ENCODE results near the gene KIAA0753. TPM values are rescaled to one million over a fixed set of nuclear protein-coding genes. Genes with fewer than 3 reads are reported as not detected.

The KIAA0753 gene
- total and polyA plus RNA-seq, 9 of the 15 experiments (the other 6 are each of a cell fraction or from before 2014, with no cell fraction given) = 2.0 to 9.0 (median 6.9) TPM

- Histone ChIP-seq H3K4me1 (replicated peaks in 1 of 2; ENCODE audit: control insufficient read depth in 2 of 2, insufficient read depth in 2 of 2, low read length in 2 of 2) (no peaks in the 10 kb centered on the region; a peak in 1 of 5 replicates), H3K9me1 (ENCODE audit: control insufficient read depth, insufficient read depth, low read length) (no peaks in the 10 kb centered on the region), H3K4me3 (no peak overlapping the region), H3K9me3 (replicated peaks; ENCODE audit: control insufficient read depth, insufficient read depth, low read depth, low read length) (no peaks in the 10 kb centered on the region), H3K27me3 (ENCODE audit: control insufficient read depth in 2 of 2, insufficient read depth in 2 of 2, low read length in 2 of 2) (peaks cover 0 to 38% of the 10 kb centered on the region in 2 experiments; a peak in 1 of 5 replicates), H3K36me3 (ENCODE audit: control insufficient read depth, insufficient read depth, low read length) (no peaks in the 10 kb centered on the region), H2AFZ (ENCODE audit: low read depth, low read length) (no peak overlapping the region), H3K4me2 (ENCODE audit: insufficient read depth, low read length) (no peak overlapping the region), H4K20me1 (replicated peaks; ENCODE audit: control insufficient read depth, insufficient read depth, low read length) (no peaks in the 10 kb centered on the region), H3K27ac (ENCODE audit: extremely low read depth, low read depth, low read length) (no peak overlapping the region), H3K9ac (ENCODE audit: insufficient read depth in 1 of 2, low read depth in 2 of 2, low read length in 2 of 2) (no peak overlapping the region), H3K79me2 (ENCODE audit: control insufficient read depth, insufficient read depth, low read length) (no peaks in the 10 kb centered on the region)
- intact Hi-C loops (cut with micrococcal nuclease) = no loop called here
- no peak; the same call in 2 of the 3 replicates for ATAC-seq
- no TSS peak for BruUV-seq (replicated peaks)
- DNase-seq (ENCODE audit: extremely low read depth in 1 of 4, low spot score in 3 of 4) = no peak
- WGBS (ENCODE audit: insufficient coverage, low coverage, missing lambda C conversion rate) = 4% methylated on average over 7 of the region's 11 CpGs
- no peak for FAIRE-seq
- ChIA-PET CTCF (ENCODE audit: low intra/inter-chr PET ratio) (no interaction called here), POLR2A (interaction anchor here (0.6 kb wide), 1 partner anchor 12 kb away, joined by 3 read pairs; no protein-coding TSS in a partner anchor)
- in situ Hi-C loops (cut with MboI) = no loop called here
- TF ChIP-seq EZH2 (IDR thresholded peaks at IDR 0.05; ENCODE audit: borderline replicate concordance, low read depth, low read length) (no peak), RBM39 (optimal IDR thresholded peaks at IDR 0.05; ENCODE audit: low read depth, low read length) (no peak), NR2C1 (IDR thresholded peaks at IDR 0.05) (no peak), NR2C1 (tag; IDR thresholded peaks at IDR 0.05) (no peak), ELF2 (CRISPR knock-in tag; IDR thresholded peaks at IDR 0.05) (no peak), ZNF785 (CRISPR knock-in tag; IDR thresholded peaks at IDR 0.05) (no peak), RBM34 (IDR thresholded peaks at IDR 0.05; ENCODE audit: borderline replicate concordance, insufficient read depth, low read length) (no peak), CTCF (IDR thresholded peaks at IDR 0.05 in 2 of 3, conservative IDR thresholded peaks at IDR 0.05 in 1 of 3; ENCODE audit: insufficient read depth in 2 of 3, low read depth in 1 of 3, low read length in 3 of 3) (no peak), NFIC (IDR thresholded peaks at IDR 0.05) (no peak), STAT6 (CRISPR knock-in tag; IDR thresholded peaks at IDR 0.05) (no peak), ZNF592 (IDR thresholded peaks at IDR 0.05) (no peak)
These were observed 91.8 kb downstream of the KIAA0753 start for GRCh38 chr17:6548578-6549330.

All from K562 (cell line).